ENCODE measurements around the gene CEP112. TPM values are rescaled to one million over a fixed set of nuclear protein-coding genes. Genes with fewer than 3 reads are reported as not detected.
A peak's percentile ranks its signal among the peaks of the same experiment; 100 is the strongest.

CEP112 gene
- total and polyA plus RNA-seq, 2 of the 13 experiments (the other 11 are each of a cell fraction or from before 2014, with no cell fraction given) = 1.2 to 3.4 TPM

GRCh38 chr17:65629234-65629690, 562.7 kb downstream of the CEP112 start (continued):
- no peak for TF ChIP-seq KIAA2018 (CRISPR knock-in tag; IDR thresholded peaks at IDR 0.05; ENCODE audit: borderline replicate concordance)
- peak; percentile 55; the same call in 1 of the 2 replicates for TF ChIP-seq TBX2 (CRISPR knock-in tag; IDR thresholded peaks at IDR 0.05; ENCODE audit: borderline replicate concordance)
- TF ChIP-seq ZNF251 (CRISPR knock-in tag; IDR thresholded peaks at IDR 0.05) = no peak
- no peak for TF ChIP-seq SOX13 (IDR thresholded peaks at IDR 0.05)
- TF ChIP-seq SOX13 (CRISPR knock-in tag; conservative IDR thresholded peaks at IDR 0.05 in 1 of 2, IDR thresholded peaks at IDR 0.05 in 1 of 2) = 0 out of 4 replicates have a peak, but pooled peaks of 1 of the 2 experiments have one; percentile 13
- 0 out of 2 replicates have a peak, but pooled peaks have one; percentile 27 for TF ChIP-seq SALL1 (CRISPR knock-in tag; IDR thresholded peaks at IDR 0.05)

Measured in HepG2 (cell line).